OCI-LY1 (cell line): ENCODE results near the gene KCNK5.

Experiments
- H2AFZ ChIP-seq: fragments of 200-600 bp; sonication (generic), shearing (Covaris generic); 2 replicates; pipeline ENCODE4 v1.6.0; 2014; ENCODE audit warnings: antibody characterized with exemption, mild to moderate bottlenecking, low read length
- H3F3A ChIP-seq: fragments of 200-600 bp; sonication (generic), shearing (Covaris generic); 2 replicates; pipeline ENCODE4 v1.6.0; 2014; ENCODE audit warnings: mild to moderate bottlenecking, antibody characterized with exemption, low read length, moderate library complexity; ENCODE audit not compliant: insufficient read depth
- H3K27ac ChIP-seq: fragments of 200-600 bp; sonication (generic); 2 replicates; pipeline ENCODE4 v1.5.1; 2014; ENCODE audit warnings: low read length, mixed run types, mild to moderate bottlenecking, low read depth; ENCODE audit not compliant: poor library complexity, severe bottlenecking
- H3K27me3 ChIP-seq: fragments of 200-600 bp; sonication (generic); 2 replicates; pipeline ENCODE4 v1.6.0; 2014; ENCODE audit warnings: antibody characterized with exemption, mild to moderate bottlenecking, low read length, moderate library complexity; ENCODE audit not compliant: insufficient read depth
- H3K36me3 ChIP-seq: fragments of 200-600 bp; sonication (generic); 2 replicates; pipeline ENCODE4 v1.6.1; 2014; ENCODE audit warnings: mild to moderate bottlenecking, antibody characterized with exemption, low read length, moderate library complexity, mixed read lengths; ENCODE audit not compliant: insufficient read depth
- H3K4me1 ChIP-seq: fragments of 200-600 bp; sonication (generic); 2 replicates; pipeline ENCODE4 v1.5.1; 2014; ENCODE audit warnings: mild to moderate bottlenecking, low read length, moderate library complexity; ENCODE audit not compliant: insufficient read depth, severe bottlenecking
- H3K4me2 ChIP-seq: fragments of 200-600 bp; sonication (generic), shearing (Covaris generic); 2 replicates; pipeline ENCODE4 v1.6.1; 2014; ENCODE audit warnings: low read length
- H3K4me3 ChIP-seq: fragments of 200-600 bp; sonication (generic); 2 replicates; pipeline ENCODE4 v1.5.1; 2014; ENCODE audit warnings: low read length, low read depth, mild to moderate bottlenecking, mixed read lengths; ENCODE audit not compliant: poor library complexity, severe bottlenecking
- H3K79me2 ChIP-seq: fragments of 200-600 bp; shearing (Covaris generic); 2 replicates; pipeline ENCODE4 v1.6.1; 2016; ENCODE audit warnings: mixed run types, low read length, mixed read lengths; ENCODE audit not compliant: insufficient read depth
- H3K9ac ChIP-seq: fragments of 200-600 bp; sonication (generic), shearing (Covaris generic); 2 replicates; pipeline ENCODE4 v1.6.1; 2014; ENCODE audit warnings: mild to moderate bottlenecking, low read length, mixed read lengths
- H3K9me2 ChIP-seq: fragments of 200-600 bp; sonication (generic), shearing (Covaris generic); 2 replicates; pipeline ENCODE4 v1.6.1; 2014; ENCODE audit warnings: low read depth, mild to moderate bottlenecking, low read length, mixed read lengths
- H3K9me3 ChIP-seq: fragments of 200-600 bp; shearing (Covaris generic); 2 replicates; pipeline ENCODE4 v1.6.1; 2014; ENCODE audit warnings: low read length, mixed read lengths
- H4K20me1 ChIP-seq: fragments of 200-600 bp; sonication (generic), shearing (Covaris generic); 2 replicates; pipeline ENCODE4 v1.6.0; 2016; ENCODE audit warnings: mild to moderate bottlenecking, low read length; ENCODE audit not compliant: insufficient read depth
- CTCF ChIP-seq: fragments of 200-600 bp; sonication (generic), shearing (Covaris generic); IDR thresholded peaks from 2 replicates; pipeline ENCODE4 v1.5.1; 2017; ENCODE audit warnings: mild to moderate bottlenecking, antibody characterized with exemption, low read length, moderate library complexity, mixed read lengths
- EZH2 ChIP-seq: fragments of 200-600 bp; sonication (generic), shearing (Covaris generic); IDR thresholded peaks from 2 replicates; pipeline ENCODE4 v1.8.0; 2017; ENCODE audit warnings: borderline replicate concordance, mixed run types, mild to moderate bottlenecking, antibody characterized with exemption, low read length, moderate library complexity, mixed read lengths

Gene KCNK5

DNA sequence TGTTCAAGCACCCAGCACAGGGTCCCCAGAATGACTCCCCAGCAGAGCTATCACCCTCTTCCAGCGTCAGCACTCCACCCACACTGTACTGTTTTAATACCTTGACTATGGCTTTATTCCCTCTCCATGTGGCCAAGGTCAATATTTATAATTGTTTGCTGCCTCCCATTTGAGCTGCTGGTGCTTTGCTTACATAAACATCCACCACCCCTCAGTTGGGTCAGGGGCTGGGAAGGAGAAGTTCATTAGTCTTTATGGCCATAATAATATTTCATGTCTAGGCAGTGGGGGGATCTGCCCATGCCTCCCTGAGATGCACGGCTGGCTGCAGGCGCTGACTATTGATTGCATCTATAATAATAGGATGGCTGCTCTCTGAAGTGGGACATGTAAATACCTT lies 72.5 kb downstream of the KCNK5 start:
- TF ChIP-seq EZH2, result no peak
- Histone ChIP-seq H4K20me1 (no peaks in the 10 kb centered on the region), H3K9ac (no peak overlapping the region), H3K27me3 (no peaks in the 10 kb centered on the region), H3F3A (no peaks in the 10 kb centered on the region), H3K9me3 (no peaks in the 10 kb centered on the region), H3K79me2 (no peaks in the 10 kb centered on the region), H3K36me3 (no peaks in the 10 kb centered on the region), H3K4me2 (no peak overlapping the region), H3K4me3 (no peak overlapping the region), H3K27ac (no peak overlapping the region), H2AFZ (no peak overlapping the region), H3K9me2 (no peaks in the 10 kb centered on the region), H3K4me1 (no peaks in the 10 kb centered on the region)

GRCh38 chr6:39154705-39155104 lies 74.6 kb downstream of the KCNK5 start:
- TF ChIP-seq EZH2 (no peak), CTCF (no peak)
- no peaks in the 10 kb centered on the region for H3K4me1 ChIP-seq
- no peak overlapping the region for H3K4me2 ChIP-seq
- H3K27ac ChIP-seq, result no peak overlapping the region
- H3K9ac ChIP-seq, result no peak overlapping the region
- no peaks in the 10 kb centered on the region for H3K9me2 ChIP-seq
- H3K4me3 ChIP-seq, result no peak overlapping the region
- H3F3A ChIP-seq, result no peaks in the 10 kb centered on the region
- H2AFZ ChIP-seq, result no peak overlapping the region
- H3K36me3 ChIP-seq, result no peaks in the 10 kb centered on the region
- no peaks in the 10 kb centered on the region for H3K27me3 ChIP-seq
- H4K20me1 ChIP-seq, result no peaks in the 10 kb centered on the region
- no peaks in the 10 kb centered on the region for H3K9me3 ChIP-seq
- H3K79me2 ChIP-seq, result no peaks in the 10 kb centered on the region

DNA sequence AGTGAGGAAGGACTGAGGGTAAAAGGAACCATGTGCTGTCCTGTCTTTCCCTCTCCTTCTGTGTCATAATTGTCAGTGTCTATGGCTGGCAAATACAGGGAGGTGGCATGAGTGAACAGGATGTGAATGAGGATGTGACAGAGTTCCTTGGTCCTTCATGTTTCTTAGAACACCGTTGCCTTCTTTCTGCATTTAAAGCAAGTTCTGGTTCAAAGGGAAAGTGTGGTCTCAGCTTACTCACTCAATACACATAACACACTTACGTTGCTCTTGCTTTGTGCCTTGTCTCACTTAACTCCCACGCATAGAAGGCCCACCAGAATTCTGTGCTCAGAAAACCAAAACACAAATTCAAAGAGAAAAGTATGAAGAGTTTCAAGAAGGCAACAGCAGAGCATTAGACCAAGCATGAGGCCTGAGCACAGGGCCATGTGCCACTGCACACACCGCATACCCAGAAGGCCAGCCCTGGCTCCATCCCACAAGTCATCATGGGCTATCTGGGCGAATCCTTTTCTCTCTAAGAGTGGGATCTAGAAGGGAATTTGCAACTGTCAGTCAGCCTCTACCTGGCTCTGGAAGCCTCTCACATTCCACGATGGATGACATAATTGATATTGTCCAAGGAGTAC lies 75.4 kb downstream of the KCNK5 start:
- Histone ChIP-seq H3K27ac (no peak overlapping the region), H3K4me1 (no peaks in the 10 kb centered on the region), H3K4me2 (no peak overlapping the region), H3F3A (no peaks in the 10 kb centered on the region), H3K9ac (no peak overlapping the region), H3K9me2 (no peaks in the 10 kb centered on the region), H3K27me3 (no peaks in the 10 kb centered on the region), H3K36me3 (no peaks in the 10 kb centered on the region), H3K9me3 (no peaks in the 10 kb centered on the region), H2AFZ (no peak overlapping the region), H3K4me3 (no peak overlapping the region), H4K20me1 (no peaks in the 10 kb centered on the region), H3K79me2 (no peaks in the 10 kb centered on the region)
- TF ChIP-seq CTCF (no peak), EZH2 (no peak)

- Histone ChIP-seq H3K27ac (no peak overlapping the region), H3F3A (no peaks in the 10 kb centered on the region), H3K79me2 (no peaks in the 10 kb centered on the region), H3K9me3 (no peaks in the 10 kb centered on the region), H4K20me1 (no peaks in the 10 kb centered on the region), H3K36me3 (no peaks in the 10 kb centered on the region), H2AFZ (no peak overlapping the region), H3K4me1 (no peaks in the 10 kb centered on the region), H3K27me3 (no peaks in the 10 kb centered on the region), H3K9me2 (no peaks in the 10 kb centered on the region), H3K9ac (no peak overlapping the region), H3K4me2 (no peak overlapping the region), H3K4me3 (no peak overlapping the region)
- TF ChIP-seq CTCF (no peak), EZH2 (no peak)
Measured at GRCh38 chr6:39152262-39152661, 77.0 kb downstream of the KCNK5 start.
